ENCODE data around the gene FBLN2.

Gene FBLN2

GRCh38 chr3:13644341-13645117 lies 95.6 kb downstream of the FBLN2 start:
- DNase-seq (ENCODE audit: low read depth): no peak
- H3K4me3 ChIP-seq (ENCODE audit: low read depth, low read length): no peak overlapping the region
- no peak for TF ChIP-seq CTCF (IDR thresholded peaks at IDR 0.05; ENCODE audit: insufficient read depth, low read depth, low read length, missing control alignments)

DNA sequence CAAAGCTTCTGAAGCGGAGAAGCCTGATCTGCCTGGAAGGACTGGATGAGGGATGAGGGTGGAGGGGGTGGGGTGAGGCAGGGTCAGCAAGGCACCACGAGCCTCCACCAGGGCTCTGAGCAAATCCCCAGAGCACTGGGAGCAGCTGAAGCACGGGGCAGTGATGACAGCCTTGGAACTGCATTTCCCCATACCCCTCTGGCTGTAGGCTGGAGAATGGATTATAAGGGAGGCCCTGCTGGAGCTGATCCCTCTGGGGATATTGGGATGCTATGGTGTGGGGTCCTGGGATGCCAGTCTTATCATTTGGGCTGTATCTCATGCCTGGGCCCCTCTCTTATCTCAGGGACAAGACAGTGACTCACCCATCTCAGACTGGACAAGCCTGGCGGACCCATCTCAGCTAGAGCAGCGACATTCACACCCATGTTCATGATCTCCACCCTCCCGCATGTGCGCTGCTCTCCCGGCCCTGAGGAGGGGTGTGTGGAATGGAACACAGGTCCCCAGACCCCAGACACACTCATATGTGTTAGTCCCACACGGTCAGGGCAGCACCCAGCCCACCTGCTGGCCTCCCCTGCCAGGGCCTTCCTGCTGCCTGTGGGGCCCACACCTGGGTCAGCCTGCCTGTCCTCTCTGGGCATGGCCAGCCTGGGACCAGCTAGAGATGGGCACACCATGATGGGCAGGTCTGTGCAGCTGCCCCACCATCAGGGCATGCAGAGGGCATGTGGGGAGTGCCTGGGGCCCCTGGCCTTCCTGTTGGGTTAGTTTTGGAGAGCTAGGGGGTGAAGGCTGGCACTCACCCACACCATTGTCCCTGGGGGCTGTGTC lies 97.1 kb downstream of the FBLN2 start:
- no peak for TF ChIP-seq CTCF (IDR thresholded peaks at IDR 0.05; ENCODE audit: insufficient read depth, low read depth, low read length, missing control alignments)
- DNase-seq (ENCODE audit: low read depth): no peak
- H3K4me3 ChIP-seq (ENCODE audit: low read depth, low read length): no peak overlapping the region

DNA sequence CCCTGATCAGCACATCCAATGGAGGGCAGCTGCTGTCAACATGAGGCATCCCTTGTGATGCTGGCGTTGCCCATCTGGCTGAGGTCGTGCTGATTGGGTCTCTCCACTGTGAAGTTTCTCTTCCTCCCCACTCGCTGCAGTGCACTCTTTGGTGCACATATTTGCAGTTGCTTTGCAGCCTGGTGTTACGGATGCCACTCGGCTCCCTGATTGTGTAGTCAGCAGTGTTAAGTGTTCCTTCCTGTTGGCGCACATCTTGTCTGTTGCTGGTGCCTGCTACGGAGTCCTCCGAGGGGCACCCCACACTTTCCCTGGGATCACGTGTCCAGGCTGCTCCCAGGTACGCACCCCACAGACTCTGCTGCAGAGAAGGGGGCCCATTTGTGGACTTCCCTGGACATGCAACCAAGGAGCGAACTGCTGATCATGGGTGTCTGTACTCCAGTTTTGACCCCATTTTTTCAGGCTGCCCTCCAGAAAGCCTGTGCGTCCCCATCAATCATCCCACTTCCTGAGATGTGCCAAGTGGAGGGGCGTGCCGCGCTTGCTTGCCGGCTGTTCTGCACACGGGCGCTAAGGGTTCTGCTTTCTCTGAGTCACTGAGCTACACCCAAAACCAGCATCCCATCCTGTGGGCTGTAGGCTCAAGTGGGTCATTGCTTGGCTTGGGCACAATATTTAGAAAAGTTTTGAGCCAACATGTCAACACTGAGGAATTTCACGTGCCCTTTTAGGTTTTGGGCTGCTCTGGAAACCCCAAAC lies 98.6 kb downstream of the FBLN2 start:
- TF ChIP-seq CTCF (IDR thresholded peaks at IDR 0.05; ENCODE audit: insufficient read depth, low read depth, low read length, missing control alignments): no peak
- no peak for DNase-seq (ENCODE audit: low read depth)
- H3K4me3 ChIP-seq (ENCODE audit: low read depth, low read length): no peak overlapping the region

GRCh38 chr3:13648060-13649001 lies 99.4 kb downstream of the FBLN2 start:
- no peak overlapping the region for H3K4me3 ChIP-seq (ENCODE audit: low read depth, low read length)

DNA sequence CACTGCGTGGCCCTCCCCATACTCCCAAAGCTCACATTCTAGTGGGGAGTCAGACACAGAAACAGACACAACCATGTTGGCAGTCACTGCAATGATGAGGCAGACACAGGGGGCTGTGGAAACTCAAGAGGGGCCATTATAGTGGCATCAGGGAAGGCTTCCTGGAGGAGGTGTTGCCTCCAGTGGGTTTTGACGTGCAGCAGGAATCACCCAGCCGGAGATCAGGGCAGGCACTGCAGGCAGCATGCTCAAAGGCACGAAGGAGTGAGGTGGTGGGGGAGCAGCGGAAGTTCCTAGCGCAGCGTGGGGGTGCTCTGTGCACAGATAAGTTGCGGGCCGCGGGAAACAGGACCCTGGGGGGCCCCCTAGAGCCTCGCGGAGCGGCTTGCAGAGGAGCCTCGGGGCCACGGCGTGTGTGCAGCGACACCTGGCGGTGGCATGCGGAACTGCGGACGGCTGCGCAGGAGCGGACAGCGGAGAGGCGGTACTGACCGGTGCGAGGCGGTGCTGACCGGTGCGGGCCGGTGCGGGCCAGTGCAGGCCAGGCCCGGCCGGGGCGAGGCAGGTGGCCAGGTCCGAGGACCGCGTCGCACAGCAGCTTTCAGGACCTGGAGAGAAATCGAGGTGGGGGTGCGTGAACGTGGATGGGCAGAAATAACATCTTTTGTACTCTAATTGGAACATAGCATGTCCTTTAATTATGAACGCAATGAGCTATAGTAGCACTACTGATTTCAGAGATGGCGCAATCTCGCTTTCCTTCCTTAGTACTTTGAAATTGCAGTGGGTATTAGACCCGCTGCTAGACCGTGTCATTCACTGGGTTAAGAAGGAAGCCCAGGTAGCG lies 101.5 kb downstream of the FBLN2 start:
- TF ChIP-seq CTCF (IDR thresholded peaks at IDR 0.05; ENCODE audit: insufficient read depth, low read depth, low read length, missing control alignments): peak; percentile 99
- DNase-seq (ENCODE audit: low read depth): peak; percentile 68
- H3K4me3 ChIP-seq (ENCODE audit: low read depth, low read length): no peak overlapping the region

More at GRCh38 chr3:13648060-13649001, 99.4 kb downstream of the FBLN2 start:
- peak; percentile 75 for DNase-seq (ENCODE audit: low read depth)
- peak; percentile 98 for TF ChIP-seq CTCF (IDR thresholded peaks at IDR 0.05; ENCODE audit: insufficient read depth, low read depth, low read length, missing control alignments)
